ENCODE data around the gene FAM228A. TPM values are rescaled to one million over a fixed set of nuclear protein-coding genes. Genes with fewer than 3 reads are reported as not detected.

The FAM228A gene
- total RNA-seq, 1 experiment from 2014 or later, result not detected

DNA sequence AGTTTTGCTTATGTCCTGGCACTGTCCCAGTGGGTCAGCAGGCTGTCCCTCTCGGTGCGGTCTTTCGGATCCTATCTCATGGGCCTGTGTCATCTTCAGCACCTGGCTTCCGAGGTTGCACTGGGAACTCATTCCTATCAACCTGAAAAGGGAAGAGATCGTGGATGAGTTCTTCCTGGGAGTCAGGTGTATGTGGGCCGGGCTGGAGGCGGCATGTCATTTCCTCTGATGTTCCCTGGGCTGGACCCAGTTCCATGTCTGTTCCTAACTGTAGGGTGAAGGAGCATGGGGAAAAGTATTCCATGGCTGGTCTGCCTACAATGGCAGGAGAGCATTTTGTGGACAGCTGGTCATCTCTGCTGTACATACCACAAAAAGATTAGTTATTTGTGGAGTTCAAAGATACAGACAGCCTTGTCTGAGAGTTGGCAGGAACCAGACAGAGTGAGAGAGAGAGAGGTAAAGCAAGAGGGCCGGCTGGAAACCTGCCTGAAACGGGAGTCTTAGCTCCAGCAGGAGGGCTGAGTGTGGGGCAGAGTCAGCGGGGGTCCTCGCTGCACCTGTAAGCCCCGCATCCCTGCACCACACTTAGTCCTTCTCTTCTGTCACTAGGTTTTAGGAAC lies 25.2 kb downstream of the FAM228A start:
- TF ChIP-seq EZH2 (IDR thresholded peaks at IDR 0.05; ENCODE audit: low read depth), result no peak
- TF ChIP-seq, protein P1, sequence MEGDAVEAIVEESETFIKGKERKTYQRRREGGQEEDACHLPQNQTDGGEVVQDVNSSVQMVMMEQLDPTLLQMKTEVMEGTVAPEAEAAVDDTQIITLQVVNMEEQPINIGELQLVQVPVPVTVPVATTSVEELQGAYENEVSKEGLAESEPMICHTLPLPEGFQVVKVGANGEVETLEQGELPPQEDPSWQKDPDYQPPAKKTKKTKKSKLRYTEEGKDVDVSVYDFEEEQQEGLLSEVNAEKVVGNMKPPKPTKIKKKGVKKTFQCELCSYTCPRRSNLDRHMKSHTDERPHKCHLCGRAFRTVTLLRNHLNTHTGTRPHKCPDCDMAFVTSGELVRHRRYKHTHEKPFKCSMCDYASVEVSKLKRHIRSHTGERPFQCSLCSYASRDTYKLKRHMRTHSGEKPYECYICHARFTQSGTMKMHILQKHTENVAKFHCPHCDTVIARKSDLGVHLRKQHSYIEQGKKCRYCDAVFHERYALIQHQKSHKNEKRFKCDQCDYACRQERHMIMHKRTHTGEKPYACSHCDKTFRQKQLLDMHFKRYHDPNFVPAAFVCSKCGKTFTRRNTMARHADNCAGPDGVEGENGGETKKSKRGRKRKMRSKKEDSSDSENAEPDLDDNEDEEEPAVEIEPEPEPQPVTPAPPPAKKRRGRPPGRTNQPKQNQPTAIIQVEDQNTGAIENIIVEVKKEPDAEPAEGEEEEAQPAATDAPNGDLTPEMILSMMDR (conservative IDR thresholded peaks at IDR 0.05), result no peak
- Histone ChIP-seq H2AFZ (no peak overlapping the region), H3K79me2 (ENCODE audit: low read depth) (no peaks in the 10 kb centered on the region), H3K4me3 (no peak overlapping the region), H3K27me3 (ENCODE audit: insufficient read depth, low read depth) (no peaks in the 10 kb centered on the region; the same call in 1 of the 2 replicates), H3K4me1 (replicated peaks; ENCODE audit: insufficient read depth) (no peaks in the 10 kb centered on the region), H3K9me3 (ENCODE audit: insufficient read depth, low read depth) (no peaks in the 10 kb centered on the region), H3K4me2 (no peak overlapping the region), H3K36me3 (ENCODE audit: low read depth) (0 out of 2 replicates have a peak, but pooled peaks cover 4% of the 10 kb centered on the region), H3F3A (ENCODE audit: insufficient read depth, low read depth) (no peaks in the 10 kb centered on the region; the same call in 1 of the 2 replicates), H3K9me2 (ENCODE audit: insufficient read depth) (no peaks in the 10 kb centered on the region), H4K20me1 (ENCODE audit: insufficient read depth) (no peaks in the 10 kb centered on the region), H3K27ac (no peak overlapping the region)
- no TSS peak for BruUV-seq (replicated peaks)
- POLR2A ChIA-PET (ENCODE audit: unreplicated experiment), result interaction anchor here (0.6 kb wide), 1 partner anchor 819 kb away, joined by 3 read pairs; no protein-coding TSS in a partner anchor
- CTCF ChIA-PET, result no interaction called here
- no peak for DNase-seq
- intact Hi-C loops (cut with micrococcal nuclease; ENCODE audit: unreplicated experiment), result no loop called here

DNA sequence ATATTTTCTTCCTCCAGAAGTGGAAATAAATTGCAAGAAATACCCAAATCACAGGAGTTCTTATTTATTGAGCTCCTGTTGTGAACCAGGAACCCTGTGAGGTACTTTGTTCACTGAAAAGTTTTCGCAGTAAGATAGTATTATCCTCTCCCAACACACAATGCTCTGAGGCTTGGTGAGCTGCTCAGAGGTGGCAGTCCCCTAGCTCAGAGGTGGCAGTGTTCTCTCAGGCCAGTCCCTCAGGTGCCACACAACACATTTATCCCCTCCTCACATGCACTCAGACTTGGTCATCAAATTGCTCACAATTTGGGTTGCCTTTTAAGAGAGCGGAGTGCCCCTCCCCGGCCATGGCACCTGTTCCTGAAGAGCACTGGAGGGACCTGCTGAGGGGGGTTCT lies 25.9 kb downstream of the FAM228A start:
- no peaks in the 10 kb centered on the region for H3K9me2 ChIP-seq (ENCODE audit: insufficient read depth)
- BruUV-seq (replicated peaks), result no TSS peak
- CTCF ChIA-PET, result no interaction called here

DNA sequence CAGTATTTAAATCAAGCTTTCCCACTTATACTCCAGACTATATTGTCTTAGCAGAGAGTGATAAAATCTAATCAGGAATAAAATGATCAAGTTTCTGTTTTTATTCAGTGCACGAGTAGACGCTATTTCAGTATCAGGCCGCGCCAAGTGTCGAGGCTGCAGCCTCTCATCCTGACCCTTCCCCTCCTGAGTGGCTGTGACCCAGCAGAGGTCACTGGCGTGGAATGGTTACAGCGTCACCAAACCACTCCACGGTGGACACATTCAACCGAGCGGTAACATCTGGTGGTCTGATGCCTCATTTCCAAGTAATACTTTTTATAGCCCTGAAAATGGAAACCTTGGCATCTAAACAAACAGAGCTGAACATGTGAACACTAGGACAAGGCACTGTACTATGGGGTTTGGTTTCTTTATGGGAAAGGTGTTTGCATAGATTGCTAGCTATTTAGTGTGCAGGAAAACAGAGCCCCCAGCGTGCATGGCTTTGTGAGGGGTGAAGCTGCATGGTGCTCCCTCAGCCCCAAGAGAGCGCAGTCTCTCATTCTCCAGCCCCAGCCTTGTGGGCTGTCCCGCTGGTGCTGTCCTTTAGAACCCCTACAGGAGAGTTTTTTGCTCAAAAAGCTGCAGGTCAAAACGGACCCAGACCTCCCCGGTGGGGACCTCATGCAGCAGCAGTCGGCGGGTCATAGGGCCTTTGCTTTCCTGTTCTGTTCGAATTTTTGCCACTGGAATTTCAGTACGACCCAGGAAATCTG lies 28.4 kb downstream of the FAM228A start:
- BruUV-seq (replicated peaks), result no TSS peak

More for the DNA sequence above, 25.9 kb downstream of the FAM228A start:
- Histone ChIP-seq H3K79me2 (ENCODE audit: low read depth) (no peaks in the 10 kb centered on the region), H3K4me2 (no peak overlapping the region), H3K4me3 (no peak overlapping the region), H3K4me1 (replicated peaks; ENCODE audit: insufficient read depth) (no peaks in the 10 kb centered on the region), H3K27me3 (ENCODE audit: insufficient read depth, low read depth) (no peaks in the 10 kb centered on the region; the same call in 1 of the 2 replicates), H3F3A (ENCODE audit: insufficient read depth, low read depth) (no peaks in the 10 kb centered on the region; the same call in 1 of the 2 replicates), H4K20me1 (ENCODE audit: insufficient read depth) (no peaks in the 10 kb centered on the region), H2AFZ (no peak overlapping the region), H3K36me3 (ENCODE audit: low read depth) (0 out of 2 replicates have a peak, but pooled peaks cover 4% of the 10 kb centered on the region), H3K9me3 (ENCODE audit: insufficient read depth, low read depth) (no peaks in the 10 kb centered on the region), H3K27ac (no peak overlapping the region)
- TF ChIP-seq, protein P1 (conservative IDR thresholded peaks at IDR 0.05), result no peak
- TF ChIP-seq EZH2 (IDR thresholded peaks at IDR 0.05; ENCODE audit: low read depth), result no peak
- intact Hi-C loops (cut with micrococcal nuclease; ENCODE audit: unreplicated experiment), result no loop called here
- POLR2A ChIA-PET (ENCODE audit: unreplicated experiment), result interaction anchor here (0.6 kb wide), 1 partner anchor 819 kb away, joined by 3 read pairs; no protein-coding TSS in a partner anchor
- no peak for DNase-seq

More for the DNA sequence above, 28.4 kb downstream of the FAM228A start:
- ChIA-PET POLR2A (ENCODE audit: unreplicated experiment) (no interaction called here), CTCF (no interaction called here)
- intact Hi-C loops (cut with micrococcal nuclease; ENCODE audit: unreplicated experiment), result no loop called here
- DNase-seq, result no peak
- TF ChIP-seq, protein P1 (conservative IDR thresholded peaks at IDR 0.05), result no peak
- no peak for TF ChIP-seq EZH2 (IDR thresholded peaks at IDR 0.05; ENCODE audit: low read depth)
- no peaks in the 10 kb centered on the region for H3K9me3 ChIP-seq (ENCODE audit: insufficient read depth, low read depth)
- H3K9me2 ChIP-seq (ENCODE audit: insufficient read depth), result no peaks in the 10 kb centered on the region
- H3K4me2 ChIP-seq, result no peak overlapping the region
- no peaks in the 10 kb centered on the region; the same call in 1 of the 2 replicates for H3F3A ChIP-seq (ENCODE audit: insufficient read depth, low read depth)
- H4K20me1 ChIP-seq (ENCODE audit: insufficient read depth), result no peaks in the 10 kb centered on the region
- H3K36me3 ChIP-seq (ENCODE audit: low read depth), result 0 out of 2 replicates have a peak, but pooled peaks cover 4% of the 10 kb centered on the region
- H3K27me3 ChIP-seq (ENCODE audit: insufficient read depth, low read depth), result no peaks in the 10 kb centered on the region
- H3K27ac ChIP-seq, result no peak overlapping the region
- H3K79me2 ChIP-seq (ENCODE audit: low read depth), result no peaks in the 10 kb centered on the region
- no peak overlapping the region for H2AFZ ChIP-seq
- H3K4me3 ChIP-seq, result no peak overlapping the region
- no peaks in the 10 kb centered on the region for H3K4me1 ChIP-seq (replicated peaks; ENCODE audit: insufficient read depth)

Data from PC-9 (cell line).